Skeletal muscle satellite cell (primary cell): ENCODE results near the gene F5. TPM values are rescaled to one million over a fixed set of nuclear protein-coding genes. Genes with fewer than 3 reads are reported as not detected.
A peak's percentile ranks its signal among the peaks of the same experiment; 100 is the strongest.

Experiments used
- H3K27me3 ChIP-seq: 2 replicates; pipeline ENCODE4 v1.7.0; 2013; ENCODE audit warnings: low read length; ENCODE audit not compliant: control insufficient read depth, insufficient read depth
- H3K36me3 ChIP-seq: 2 replicates; pipeline ENCODE4 v1.7.0; 2013; ENCODE audit warnings: mild to moderate bottlenecking, control low read depth, low read length; ENCODE audit not compliant: insufficient read depth
- H3K4me1 ChIP-seq: 2 replicates; pipeline ENCODE4 v1.7.0; 2013; ENCODE audit warnings: low read length; ENCODE audit not compliant: control insufficient read depth, insufficient read depth
- H3K4me2 ChIP-seq: 2 replicates; pipeline ENCODE4 v1.7.0; 2013; ENCODE audit warnings: mild to moderate bottlenecking, low read length
- H3K4me3 ChIP-seq: 2 replicates; pipeline ENCODE4 v1.7.0; 2013; ENCODE audit warnings: low read length
- H3K9ac ChIP-seq: 2 replicates; pipeline ENCODE4 v1.7.0; 2013; ENCODE audit warnings: mild to moderate bottlenecking, low read depth, low read length, moderate library complexity
- H3K9me3 ChIP-seq: replicated peaks from 2 replicates; pipeline ENCODE4 v1.7.0; 2013; ENCODE audit warnings: mild to moderate bottlenecking, control low read depth, low read length
- total RNA-seq: library from RNA; depleted of rRNA; stranded (reverse); fragments of >200 nt; gene quantifications from 2 replicates; pipeline ENCODE4 v1.2.3, GENCODE V29; 2012; rRNA removed

F5 gene
- under 0.01 and 0.22 TPM in 2 replicates for total RNA-seq

DNA sequence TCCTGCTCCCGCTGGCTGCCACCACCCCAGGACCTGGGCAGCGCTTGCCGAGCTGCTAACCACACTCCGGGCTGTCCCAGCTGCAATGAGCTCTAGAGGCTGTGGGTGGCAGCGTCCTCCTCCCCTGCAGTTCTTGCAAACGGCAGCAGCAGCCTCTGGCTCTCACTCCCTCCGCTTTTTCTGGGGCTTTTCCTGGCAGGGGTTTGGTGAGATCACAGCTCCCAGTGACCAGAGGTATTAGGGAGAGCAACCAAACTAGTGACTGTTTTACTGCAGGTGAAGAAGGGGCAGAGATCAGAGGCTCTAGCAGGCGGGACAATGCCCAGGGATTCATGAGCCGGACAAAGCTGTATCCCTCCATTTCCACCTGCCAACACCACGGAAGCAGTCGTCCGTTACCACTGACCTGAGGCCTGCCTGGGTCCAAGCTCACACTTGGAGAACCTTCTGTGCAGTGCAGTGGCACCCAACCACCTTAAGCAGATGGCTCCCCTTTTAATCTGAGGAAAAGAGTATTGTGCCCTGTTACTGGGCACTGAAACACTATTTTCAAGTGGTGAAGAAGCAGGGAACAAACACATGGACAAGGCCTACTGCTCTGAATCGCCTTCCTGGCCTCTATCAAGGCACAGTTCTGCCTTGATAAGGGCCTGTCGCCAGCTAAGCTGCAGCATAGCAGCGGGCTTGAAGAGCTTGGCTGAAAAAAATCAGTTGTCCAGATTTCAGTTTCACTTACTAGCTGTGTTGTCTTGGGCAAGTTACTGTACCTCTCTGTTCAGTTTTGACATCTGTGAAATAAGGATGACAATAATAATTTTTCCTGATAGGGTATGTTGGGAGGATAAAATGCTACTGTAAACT lies at the start of gene F5:
Gene F5, minus strand, starts transcription at position 87 of the 861 bp plus-strand sequence. CDS start 95 bp downstream, outside the sequence.
- Histone ChIP-seq H3K27me3 (peaks cover 38% of the 10 kb centered on the region), H3K4me3 (peak within 1 kb of the TSS; percentile 23), H3K9ac (no peak within 1 kb of the TSS), H3K36me3 (no peaks in the 10 kb centered on the region), H3K4me1 (no peaks in the 10 kb centered on the region), H3K9me3 (no peaks in the 10 kb centered on the region), H3K4me2 (peak within 1 kb of the TSS; percentile 60)

DNA sequence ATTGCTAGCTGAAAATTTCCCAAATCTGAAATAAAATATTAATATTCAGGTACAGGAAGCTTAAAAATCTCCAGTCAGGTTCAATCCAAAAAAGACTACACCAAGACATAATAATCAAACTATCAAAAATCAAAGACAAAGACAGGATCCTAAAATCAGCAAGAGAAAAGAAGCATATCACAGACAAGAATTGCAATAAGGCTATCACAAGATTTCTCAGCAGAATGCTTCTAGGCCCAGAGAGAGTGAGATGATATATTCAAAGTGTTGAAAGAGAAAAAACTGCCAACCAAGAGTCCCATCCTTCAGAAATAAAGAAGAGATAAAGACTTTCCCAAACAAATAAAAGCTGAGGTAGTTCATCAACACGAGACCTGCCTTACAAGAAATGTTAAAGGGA lies 48.6 kb upstream of the F5 start:
- peaks cover 7% of the 10 kb centered on the region for H3K9me3 ChIP-seq
- H3K36me3 ChIP-seq: no peaks in the 10 kb centered on the region
- H3K9ac ChIP-seq: no peak overlapping the region
- H3K27me3 ChIP-seq: no peaks in the 10 kb centered on the region
- H3K4me1 ChIP-seq: no peaks in the 10 kb centered on the region
- no peak overlapping the region for H3K4me3 ChIP-seq
- H3K4me2 ChIP-seq: no peak overlapping the region

DNA sequence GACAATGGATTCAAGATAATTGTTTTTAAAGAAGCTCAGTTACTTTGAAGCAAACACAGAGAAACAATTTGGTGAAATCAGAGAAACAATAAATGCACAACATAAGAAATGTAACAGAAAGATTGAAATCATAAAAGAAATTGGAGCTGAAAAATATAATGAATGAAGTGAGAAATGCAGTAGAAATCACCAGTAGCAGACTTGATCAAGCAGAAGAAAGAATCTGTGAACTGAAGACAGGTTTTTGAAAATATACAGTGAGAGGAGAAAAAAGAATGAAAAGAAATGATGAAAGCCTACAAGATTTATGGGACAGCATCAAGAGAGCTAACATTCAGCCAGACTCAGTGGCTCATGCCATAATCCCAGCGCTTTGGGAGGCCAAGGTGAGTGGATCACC lies 47.9 kb upstream of the F5 start:
- peaks cover 7% of the 10 kb centered on the region for H3K9me3 ChIP-seq
- H3K4me3 ChIP-seq: no peak overlapping the region
- H3K4me1 ChIP-seq: no peaks in the 10 kb centered on the region
- no peaks in the 10 kb centered on the region for H3K27me3 ChIP-seq
- no peak overlapping the region for H3K9ac ChIP-seq
- H3K4me2 ChIP-seq: no peak overlapping the region
- H3K36me3 ChIP-seq: no peaks in the 10 kb centered on the region

DNA sequence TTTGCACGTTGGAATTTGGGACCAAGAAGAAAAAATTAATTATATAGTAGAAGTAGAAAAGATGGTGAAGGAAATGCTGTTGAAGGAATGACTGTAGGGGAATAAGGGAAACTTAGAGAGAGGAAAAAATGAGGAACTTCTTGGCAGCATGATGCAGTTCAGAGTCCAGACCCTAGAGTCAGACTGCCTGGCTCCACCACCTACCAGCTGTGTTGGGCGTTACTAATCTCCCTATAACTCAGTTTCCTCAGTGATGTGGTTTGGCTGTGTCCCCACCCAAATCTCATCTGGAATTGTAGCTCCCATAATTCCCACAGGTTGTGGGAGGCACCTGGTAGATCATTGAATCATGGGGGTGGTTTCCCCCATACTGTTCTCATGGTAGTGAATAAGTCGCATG lies 45.0 kb upstream of the F5 start:
- no peak overlapping the region for H3K4me2 ChIP-seq
- H3K4me3 ChIP-seq: no peak overlapping the region
- no peak overlapping the region for H3K9ac ChIP-seq
- no peaks in the 10 kb centered on the region for H3K4me1 ChIP-seq
- H3K36me3 ChIP-seq: no peaks in the 10 kb centered on the region
- peaks cover 7% of the 10 kb centered on the region for H3K9me3 ChIP-seq
- no peaks in the 10 kb centered on the region for H3K27me3 ChIP-seq

DNA sequence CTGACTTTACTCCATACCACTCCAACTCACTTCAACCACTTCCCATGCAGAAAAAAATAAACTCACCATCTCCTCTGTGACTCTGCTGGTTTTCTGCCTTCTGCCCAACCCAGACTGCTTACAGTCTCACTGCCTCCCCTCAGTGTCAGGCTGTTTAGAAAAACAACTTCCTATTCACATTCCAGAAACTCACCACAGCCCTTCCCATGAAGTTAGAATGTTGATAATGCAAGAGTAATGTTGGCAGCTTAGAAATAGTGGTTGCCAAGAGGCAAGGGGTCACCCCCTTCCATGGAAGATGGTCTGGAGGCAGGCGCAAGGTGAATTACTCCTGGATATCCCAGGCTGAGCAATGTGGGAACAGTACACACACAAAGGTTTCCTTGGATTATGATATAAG lies 43.7 kb upstream of the F5 start, which contains the start of gene SELP:
Gene SELP, minus strand, starts transcription at position 119 of the 400 bp plus-strand sequence. Its CDS starts 50 bp downstream, at position 69.
- Histone ChIP-seq H3K4me2 (no peak within 1 kb of the TSS), H3K9me3 (peaks cover 4% of the 10 kb centered on the region), H3K27me3 (no peaks in the 10 kb centered on the region), H3K4me1 (no peaks in the 10 kb centered on the region), H3K4me3 (no peak within 1 kb of the TSS), H3K36me3 (no peaks in the 10 kb centered on the region), H3K9ac (no peak within 1 kb of the TSS)

DNA sequence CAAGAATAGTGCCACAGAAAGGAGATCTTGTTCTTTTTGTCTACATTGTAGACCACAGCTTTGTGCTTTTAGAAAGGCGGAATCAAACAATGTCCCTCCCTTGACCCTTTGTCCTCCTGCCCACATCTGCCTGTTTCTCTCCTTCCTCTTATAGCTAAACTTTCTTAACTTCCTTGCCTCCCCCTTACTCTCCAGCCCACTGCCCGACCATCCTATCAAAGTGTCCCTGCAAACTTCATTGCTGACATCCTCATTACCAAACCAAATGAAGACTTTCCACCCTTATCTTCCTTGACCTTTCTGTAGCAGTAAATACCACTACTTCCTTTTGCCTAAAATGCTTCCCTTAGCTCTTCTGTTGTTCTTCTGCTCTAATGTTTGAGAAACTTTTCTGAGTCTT lies 38.6 kb upstream of the F5 start:
- no peaks in the 10 kb centered on the region for H3K36me3 ChIP-seq
- H3K9ac ChIP-seq: no peak overlapping the region
- no peak overlapping the region for H3K4me3 ChIP-seq
- H3K4me2 ChIP-seq: no peak overlapping the region
- H3K4me1 ChIP-seq: no peaks in the 10 kb centered on the region
- H3K9me3 ChIP-seq: no peaks in the 10 kb centered on the region
- no peaks in the 10 kb centered on the region for H3K27me3 ChIP-seq

DNA sequence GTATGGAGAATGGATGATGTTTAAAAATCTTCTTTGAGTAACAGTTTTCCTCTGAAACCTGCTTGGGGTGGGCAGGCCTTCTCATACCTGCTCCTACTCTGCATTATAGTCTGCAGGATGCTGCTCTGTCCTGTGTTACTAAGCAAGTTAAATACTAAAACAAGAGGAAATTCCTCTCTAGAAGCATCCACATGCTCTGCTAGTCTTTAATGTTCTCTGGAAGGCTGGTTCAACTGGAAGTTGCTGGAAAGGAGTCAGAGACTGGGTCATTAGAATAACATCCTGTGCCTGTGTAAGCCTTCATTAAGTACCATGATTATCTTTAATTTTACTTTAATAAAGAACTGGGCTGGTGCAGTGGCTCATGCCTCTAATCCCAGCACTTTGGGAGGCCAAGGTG lies 37.8 kb upstream of the F5 start:
- Histone ChIP-seq H3K36me3 (no peaks in the 10 kb centered on the region), H3K4me3 (no peak overlapping the region), H3K9me3 (no peaks in the 10 kb centered on the region), H3K4me1 (no peaks in the 10 kb centered on the region), H3K9ac (no peak overlapping the region), H3K27me3 (no peaks in the 10 kb centered on the region), H3K4me2 (no peak overlapping the region)

DNA sequence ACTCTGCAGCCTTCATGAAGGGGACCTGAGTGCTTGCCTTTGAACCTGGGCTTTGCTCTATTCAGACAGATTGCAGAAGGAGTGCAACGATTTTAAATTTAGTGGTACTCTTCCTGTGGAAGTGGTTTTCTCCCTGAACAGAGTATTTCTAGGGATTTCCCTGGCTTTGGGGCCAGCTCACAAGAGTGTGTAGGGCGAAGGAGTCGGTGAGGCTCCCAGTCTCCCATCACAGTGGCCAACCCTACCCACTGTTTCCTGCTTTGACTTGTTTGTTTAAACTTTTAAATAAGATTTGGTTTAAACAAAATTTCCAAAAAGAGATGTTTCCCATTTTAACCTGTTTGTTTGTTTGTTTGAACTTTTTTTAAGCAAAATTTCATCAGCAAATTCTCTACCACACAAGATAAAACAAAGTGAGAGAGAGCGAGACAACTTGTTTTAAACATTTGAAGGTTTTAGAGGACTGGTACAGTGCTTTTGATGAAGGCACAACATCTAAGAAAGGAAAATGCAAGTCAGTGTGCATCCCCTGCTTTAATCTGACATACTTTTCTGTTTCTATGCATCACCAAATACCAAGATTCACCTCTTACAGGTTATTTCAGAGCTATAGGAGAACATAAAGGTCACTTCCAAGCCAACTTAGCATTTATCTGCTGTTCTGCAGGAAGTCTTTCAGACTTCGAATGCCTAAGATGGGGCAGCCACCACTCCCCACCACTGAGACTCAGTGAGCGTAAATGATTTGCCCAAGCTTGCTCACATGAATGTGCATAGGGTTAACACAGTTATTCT lies 37.0 kb upstream of the F5 start:
- Histone ChIP-seq H3K9me3 (no peaks in the 10 kb centered on the region), H3K4me1 (no peaks in the 10 kb centered on the region), H3K9ac (no peak overlapping the region), H3K4me3 (no peak overlapping the region), H3K36me3 (no peaks in the 10 kb centered on the region), H3K4me2 (no peak overlapping the region), H3K27me3 (no peaks in the 10 kb centered on the region)

DNA sequence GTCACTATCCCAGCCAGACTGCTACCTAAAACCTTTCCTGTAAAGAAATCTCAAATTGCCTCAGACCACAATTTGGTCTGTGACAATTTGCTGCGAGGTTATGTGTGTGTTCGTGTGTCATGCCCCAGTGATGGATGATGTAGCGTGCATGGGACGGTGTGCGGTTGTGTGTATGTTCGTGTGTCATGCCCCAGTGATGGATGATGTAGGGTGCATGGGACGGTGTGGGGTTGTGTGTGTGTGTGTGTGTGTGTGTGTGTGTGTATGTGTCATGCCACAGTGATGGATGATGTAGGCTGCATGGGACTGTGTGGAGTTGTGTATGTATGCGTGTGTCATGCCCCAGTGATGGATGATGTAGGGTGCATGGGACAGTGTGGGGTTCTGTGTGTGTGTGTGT lies 34.3 kb upstream of the F5 start:
- Histone ChIP-seq H3K27me3 (no peaks in the 10 kb centered on the region), H3K36me3 (no peaks in the 10 kb centered on the region), H3K4me2 (no peak overlapping the region), H3K9me3 (no peaks in the 10 kb centered on the region), H3K9ac (no peak overlapping the region), H3K4me1 (no peaks in the 10 kb centered on the region), H3K4me3 (no peak overlapping the region)

DNA sequence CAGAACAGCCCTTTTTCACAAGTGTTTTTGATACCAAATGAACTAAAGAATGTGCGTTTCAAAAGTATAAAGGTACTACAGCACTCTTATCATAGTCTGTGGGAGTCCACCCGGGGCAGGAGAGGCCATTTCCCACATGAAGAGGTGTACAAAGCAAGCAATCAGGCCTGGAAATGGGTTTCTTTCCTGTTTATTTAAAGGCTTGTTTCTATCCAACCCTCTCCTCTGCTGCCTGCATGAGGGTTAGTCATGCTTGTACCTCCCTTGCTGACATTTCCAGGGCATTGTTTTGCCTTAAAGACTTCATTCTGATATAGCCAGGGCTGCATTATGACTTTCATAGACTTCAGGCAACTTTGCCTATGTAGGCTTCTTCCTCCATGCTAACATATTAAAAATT lies 32.1 kb upstream of the F5 start:
- H3K9ac ChIP-seq: no peak overlapping the region
- H3K9me3 ChIP-seq: no peaks in the 10 kb centered on the region
- H3K27me3 ChIP-seq: no peaks in the 10 kb centered on the region
- no peaks in the 10 kb centered on the region for H3K36me3 ChIP-seq
- H3K4me2 ChIP-seq: no peak overlapping the region
- H3K4me1 ChIP-seq: no peaks in the 10 kb centered on the region
- no peak overlapping the region for H3K4me3 ChIP-seq

DNA sequence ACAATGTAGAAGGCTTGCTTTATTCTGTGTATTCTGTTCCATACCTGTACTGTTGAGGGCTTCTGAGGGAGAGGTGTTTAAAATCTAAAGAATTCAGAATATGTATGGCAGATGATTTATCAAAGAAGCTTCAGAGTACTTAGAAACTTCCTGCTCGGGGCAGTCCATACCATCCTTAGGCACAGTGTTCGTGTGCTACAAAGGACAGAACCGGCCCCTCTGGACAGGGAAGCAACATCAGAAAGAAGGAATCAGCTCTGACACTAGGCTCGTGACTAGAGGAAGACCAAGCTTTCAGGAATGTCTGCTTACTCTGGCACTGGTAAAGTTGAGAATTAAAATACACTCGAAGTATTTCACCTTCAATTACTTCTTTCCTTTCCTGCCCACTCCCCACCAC lies 29.5 kb upstream of the F5 start:
- Histone ChIP-seq H3K4me3 (no peak overlapping the region), H3K36me3 (no peaks in the 10 kb centered on the region), H3K9me3 (no peaks in the 10 kb centered on the region), H3K27me3 (no peaks in the 10 kb centered on the region), H3K9ac (no peak overlapping the region), H3K4me1 (no peaks in the 10 kb centered on the region), H3K4me2 (no peak overlapping the region)
